Naive B cell (primary cell): ENCODE results near the gene LUZP2. TPM values are rescaled to one million over a fixed set of nuclear protein-coding genes. Genes with fewer than 3 reads are reported as not detected.
A peak's percentile ranks its signal among the peaks of the same experiment; 100 is the strongest.

ENCODE experiments used
- ATAC-seq, 2 donors: fragments of 150-1000 bp; cut with Tn5 transposase; 2 replicates each; pipeline ENCODE4 v1.10.0; 2021; ENCODE audit warnings: low read depth in 2 of 2, mild to moderate bottlenecking in 2 of 2, moderate library complexity in 2 of 2
- DNase-seq: peaks from one replicate; pipeline ENCODE4 v3.0.0; 2022
- H3K27ac Mint-ChIP-seq, 6 donors: one replicate each; pipeline ENCODE4 v1.8.0; 2020 to 2022; ENCODE audit warnings: mild to moderate bottlenecking in 6 of 6, mixed read lengths in 6 of 6, moderate library complexity in 5 of 6, inconsistent platforms in 2 of 6
- H3K27me3 Mint-ChIP-seq, 3 donors: one replicate each; pipeline ENCODE4 v1.8.0; 2021 to 2022; ENCODE audit warnings: mixed read lengths in 3 of 3, mild to moderate bottlenecking in 1 of 3
- H3K36me3 Mint-ChIP-seq, 2 donors: one replicate each; pipeline ENCODE4 v1.8.0; 2020 to 2022; ENCODE audit warnings: mixed read lengths in 2 of 2, inconsistent platforms in 1 of 2, mild to moderate bottlenecking in 1 of 2
- H3K4me1 Mint-ChIP-seq, 3 donors: one replicate each; pipeline ENCODE4 v1.8.0; 2020 to 2022; ENCODE audit warnings: mixed read lengths in 3 of 3, inconsistent platforms in 1 of 3, mild to moderate bottlenecking in 1 of 3, moderate library complexity in 1 of 3
- H3K4me3 Mint-ChIP-seq, 8 donors: one replicate each; pipeline ENCODE4 v1.8.0; 2020 to 2022; ENCODE audit warnings: mild to moderate bottlenecking in 8 of 8, mixed read lengths in 8 of 8, moderate library complexity in 8 of 8, inconsistent platforms in 2 of 8
- H3K9me3 Mint-ChIP-seq, 7 donors: one replicate each; pipeline ENCODE4 v1.8.0; 2020 to 2022; ENCODE audit warnings: mixed read lengths in 7 of 7, mild to moderate bottlenecking in 5 of 7, inconsistent platforms in 2 of 7, moderate library complexity in 1 of 7
- polyA plus RNA-seq, 6 donors: library from polyadenylated mRNA; unstranded; fragments of 300-500 nt; fragmentation: Illumina TruSeq; gene quantifications; one replicate each; pipeline ENCODE4 v1.2.3, GENCODE V29; 2021; ENCODE audit warnings: low read depth in 6 of 6

The LUZP2 gene
- polyA plus RNA-seq, result not detected

DNA sequence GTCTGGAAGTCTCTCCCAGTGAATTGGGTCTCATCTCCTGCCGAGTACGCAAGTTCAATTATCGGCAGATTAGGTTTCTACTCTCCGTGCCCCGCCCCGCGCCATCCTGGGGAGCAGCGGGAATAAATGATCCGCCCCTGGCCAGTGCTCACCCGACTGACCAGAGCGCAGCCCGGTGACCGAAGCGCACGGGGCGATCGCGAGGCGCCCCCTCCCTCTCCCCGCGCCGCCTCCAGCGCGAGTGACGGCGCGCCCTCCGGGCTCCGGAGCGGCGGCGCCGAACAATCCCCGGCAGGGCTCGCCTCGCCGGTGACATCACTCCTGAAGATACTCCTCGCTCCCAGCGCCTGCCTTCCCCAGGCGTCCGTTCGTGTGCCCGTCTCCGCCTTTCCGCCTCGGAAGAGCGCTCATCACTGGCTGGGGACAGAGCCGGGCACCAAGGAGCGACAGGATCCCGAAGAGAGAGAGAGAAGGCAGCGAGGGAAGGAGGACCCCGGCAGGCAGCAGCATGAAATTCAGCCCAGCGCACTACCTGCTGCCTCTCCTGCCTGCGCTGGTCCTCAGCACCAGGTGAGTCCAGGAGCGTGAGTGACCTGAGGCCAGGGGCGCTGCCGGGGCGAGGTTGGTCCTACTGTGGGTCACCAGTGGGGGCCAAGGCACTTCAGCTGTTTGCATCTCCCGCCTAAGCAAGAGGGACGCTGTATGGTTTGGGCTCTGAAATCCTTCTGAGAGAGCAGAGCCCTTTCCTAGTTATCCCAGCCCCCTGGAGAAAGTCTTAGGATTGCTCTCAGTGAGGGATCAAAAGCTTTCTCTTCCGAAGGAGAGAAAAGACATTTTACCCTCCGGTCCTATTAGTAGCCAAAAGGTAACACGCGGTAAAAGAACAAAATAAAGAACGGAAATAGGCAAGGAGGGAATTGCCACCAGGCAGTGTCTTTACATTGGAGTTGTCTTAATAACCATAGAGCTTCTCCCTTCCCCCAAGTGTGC is at the start of gene LUZP2:
LUZP2 (plus strand) TSS at position 318 of the 990 bp plus-strand sequence.
- Mint-ChIP-seq H3K4me1 (no peaks in the 10 kb centered on the region), H3K4me3 (no peak within 1 kb of the TSS), H3K9me3 (peaks cover 0 to 2% (median 0%) of the 10 kb centered on the region in 7 donors), H3K27me3 (peaks cover 28 to 39% (median 31%) of the 10 kb centered on the region in 3 donors), H3K36me3 (peaks cover 0 to 6% of the 10 kb centered on the region in 2 donors), H3K27ac (no peak within 1 kb of the TSS)
- DNase-seq (no peak), ATAC-seq (no peak)

DNA sequence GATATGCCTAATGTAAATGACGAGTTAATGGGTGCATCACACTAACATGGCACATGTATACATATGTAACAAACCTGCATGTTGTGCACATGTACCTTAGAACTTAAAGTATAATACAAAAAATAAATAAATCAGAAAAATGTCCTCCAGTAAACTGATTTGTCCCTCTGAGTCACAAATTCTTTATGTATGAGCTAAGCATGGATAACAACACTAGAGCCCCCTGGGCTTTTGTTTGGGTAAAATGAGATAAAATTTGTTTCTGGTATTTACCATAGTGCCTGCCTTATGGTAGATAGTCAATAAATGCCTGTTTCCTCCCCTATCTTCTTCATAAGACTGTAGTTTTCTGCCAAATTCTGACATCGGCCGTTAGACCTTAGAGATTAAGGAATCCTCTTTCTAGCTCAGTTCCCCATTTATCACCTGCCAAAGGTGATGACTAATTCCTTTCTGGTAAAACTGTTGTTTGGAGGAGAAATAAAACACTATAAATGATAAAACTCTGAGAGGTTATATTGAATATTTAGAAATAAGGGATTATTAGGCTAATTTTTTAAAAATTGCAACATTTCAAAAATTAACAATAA is 43.6 kb upstream of the LUZP2 start:
- Mint-ChIP-seq H3K36me3 (no peaks in the 10 kb centered on the region), H3K27ac (no peak overlapping the region), H3K4me3 (no peak overlapping the region), H3K27me3 (no peaks in the 10 kb centered on the region), H3K4me1 (no peaks in the 10 kb centered on the region), H3K9me3 (peaks cover 0 to 14% (median 4%) of the 10 kb centered on the region in 7 donors)
- DNase-seq (no peak), ATAC-seq (no peak)

DNA sequence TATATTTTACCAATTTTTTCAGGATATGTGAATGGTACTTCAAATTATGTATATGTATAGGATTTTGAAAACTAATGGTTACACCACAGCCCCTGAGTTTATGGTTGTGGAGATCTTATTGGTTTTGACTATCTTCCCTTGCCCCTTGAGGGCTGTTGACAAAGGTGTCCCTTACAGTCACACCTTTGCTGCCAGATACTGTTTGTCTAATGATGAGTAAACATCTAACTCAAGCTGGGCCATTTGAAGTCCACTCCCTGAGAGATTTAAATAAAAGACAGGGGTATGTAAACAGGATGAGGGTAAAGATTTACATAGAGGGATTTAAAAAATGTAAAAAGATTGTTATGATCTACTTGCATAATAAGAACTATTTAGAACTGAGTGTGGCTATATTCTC is 38.9 kb upstream of the LUZP2 start:
- H3K27me3 Mint-ChIP-seq, result no peaks in the 10 kb centered on the region
- peaks cover 0 to 12% (median 7%) of the 10 kb centered on the region in 7 donors for H3K9me3 Mint-ChIP-seq
- no peak overlapping the region for H3K4me3 Mint-ChIP-seq
- H3K4me1 Mint-ChIP-seq, result no peaks in the 10 kb centered on the region
- no peak for ATAC-seq
- no peaks in the 10 kb centered on the region for H3K36me3 Mint-ChIP-seq
- H3K27ac Mint-ChIP-seq, result no peak overlapping the region
- DNase-seq, result no peak

DNA sequence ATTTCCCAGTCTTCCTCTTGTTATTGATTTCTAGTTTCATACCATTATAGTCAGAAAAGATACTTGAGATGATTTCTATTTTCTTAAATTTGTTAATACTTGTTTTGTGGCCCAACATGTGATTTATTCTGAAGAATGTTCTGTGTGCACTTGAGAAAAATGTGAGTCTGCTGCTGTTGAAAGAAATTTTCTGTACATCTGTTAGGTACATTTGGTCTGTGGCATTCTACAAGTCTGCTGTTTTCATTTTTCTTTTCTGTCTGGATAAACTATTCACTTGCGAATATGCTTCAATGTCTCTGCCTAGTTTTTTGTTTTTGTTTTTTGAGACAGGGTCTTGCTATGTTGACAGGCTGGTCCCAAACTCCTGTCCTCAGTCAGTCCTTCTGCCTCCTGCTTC is 26.4 kb upstream of the LUZP2 start:
- H3K4me3 Mint-ChIP-seq, result no peak overlapping the region
- H3K4me1 Mint-ChIP-seq, result no peaks in the 10 kb centered on the region
- H3K36me3 Mint-ChIP-seq, result no peaks in the 10 kb centered on the region
- no peak for DNase-seq
- ATAC-seq, result no peak
- peaks cover 0 to 9% (median 3%) of the 10 kb centered on the region in 7 donors for H3K9me3 Mint-ChIP-seq
- H3K27me3 Mint-ChIP-seq, result no peaks in the 10 kb centered on the region
- no peak overlapping the region for H3K27ac Mint-ChIP-seq

DNA sequence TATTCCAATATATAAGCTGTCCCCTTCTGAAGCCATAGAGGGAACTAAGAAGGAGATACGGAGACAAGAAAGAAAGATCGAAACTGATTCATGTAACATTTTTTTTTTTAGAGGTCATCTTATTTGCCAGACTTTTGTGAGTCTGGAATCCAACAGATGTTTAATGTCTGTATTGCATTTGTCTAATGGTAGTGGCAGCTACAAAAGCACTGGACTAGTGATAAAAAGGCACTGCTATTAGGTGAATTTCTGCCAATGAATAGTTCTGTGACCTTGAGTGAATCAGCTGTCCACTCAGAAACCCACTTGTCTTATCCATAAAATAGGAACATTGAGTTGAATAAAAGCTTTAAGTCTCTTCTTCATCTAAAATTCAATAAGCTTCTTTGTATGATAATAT is 25.8 kb upstream of the LUZP2 start:
- H3K9me3 Mint-ChIP-seq, result peaks cover 0 to 15% (median 4%) of the 10 kb centered on the region in 7 donors

DNA sequence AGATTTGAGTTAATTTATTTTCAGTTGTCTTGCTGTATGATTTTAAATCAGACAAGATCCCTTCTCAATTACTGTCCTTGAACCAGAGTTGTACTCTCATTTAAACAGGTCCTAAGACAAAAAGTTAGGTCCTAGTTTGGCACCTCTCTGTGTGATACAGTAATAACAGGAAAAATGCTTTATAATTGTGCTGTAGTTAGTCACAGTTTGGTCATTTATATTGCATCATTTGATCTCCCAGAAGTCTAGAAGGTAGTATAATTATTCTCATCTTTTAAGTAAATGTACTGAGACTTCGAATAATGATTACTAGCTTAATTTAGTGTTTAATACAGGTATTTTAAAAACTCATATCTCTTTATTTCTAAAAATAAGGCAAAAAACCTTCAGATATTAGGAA is 18.1 kb upstream of the LUZP2 start:
- Mint-ChIP-seq H3K9me3 (peaks cover 2 to 15% (median 5%) of the 10 kb centered on the region in 7 donors), H3K27ac (no peak overlapping the region), H3K4me3 (no peak overlapping the region), H3K36me3 (no peaks in the 10 kb centered on the region), H3K4me1 (no peaks in the 10 kb centered on the region), H3K27me3 (no peaks in the 10 kb centered on the region)
- ATAC-seq, result no peak
- DNase-seq, result no peak

More for the DNA sequence above, 25.8 kb upstream of the LUZP2 start:
- DNase-seq (no peak), ATAC-seq (no peak)
- Mint-ChIP-seq H3K4me1 (no peaks in the 10 kb centered on the region), H3K27me3 (no peaks in the 10 kb centered on the region), H3K36me3 (no peaks in the 10 kb centered on the region), H3K27ac (no peak overlapping the region), H3K4me3 (no peak overlapping the region)

DNA sequence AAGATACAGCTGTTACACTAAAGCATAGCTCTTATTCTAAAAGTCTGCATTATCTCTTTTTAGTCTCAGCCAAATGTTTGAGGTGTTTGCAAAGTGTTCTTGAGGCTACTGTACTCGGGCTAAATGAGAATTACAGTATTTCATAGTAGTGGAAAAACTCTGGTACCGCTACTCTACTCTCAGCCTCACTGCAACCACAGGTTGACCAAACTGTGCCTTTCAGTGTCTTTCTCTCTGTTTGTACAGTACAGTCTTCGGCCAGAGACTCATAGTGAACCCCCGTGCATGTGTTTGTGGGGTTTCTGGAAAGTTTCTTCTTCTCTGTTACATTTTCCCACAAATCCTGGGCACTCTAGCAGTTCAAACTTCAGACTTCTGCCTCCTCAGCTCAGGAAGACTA is 7.4 kb upstream of the LUZP2 start:
- no peak for ATAC-seq
- H3K36me3 Mint-ChIP-seq, result no peaks in the 10 kb centered on the region
- no peaks in the 10 kb centered on the region for H3K4me1 Mint-ChIP-seq
- H3K27ac Mint-ChIP-seq, result no peak overlapping the region
- DNase-seq, result no peak
- peaks cover 0 to 9% (median 2%) of the 10 kb centered on the region in 3 donors for H3K27me3 Mint-ChIP-seq
- H3K4me3 Mint-ChIP-seq, result no peak overlapping the region
- no peaks in the 10 kb centered on the region for H3K9me3 Mint-ChIP-seq

DNA sequence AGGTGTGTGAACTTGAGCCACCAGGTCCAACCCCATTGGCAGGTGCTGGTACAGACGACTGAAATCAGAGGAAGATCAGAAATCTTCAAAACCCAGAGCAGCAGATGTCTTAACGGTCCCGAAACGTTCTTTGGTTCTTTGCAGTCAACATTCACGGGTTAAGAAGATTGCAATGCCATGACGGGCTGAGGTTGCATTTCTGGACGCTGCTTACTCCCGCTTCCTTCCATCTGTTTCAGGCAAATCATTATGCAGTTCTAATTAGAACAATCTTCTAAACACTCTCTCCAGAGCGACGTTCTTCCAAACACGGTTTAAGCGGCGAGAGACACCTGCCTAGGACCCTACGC is 492 bp upstream of the LUZP2 start:
- no peak for ATAC-seq
- Mint-ChIP-seq H3K27ac (no peak overlapping the region), H3K4me3 (no peak overlapping the region)

DNA sequence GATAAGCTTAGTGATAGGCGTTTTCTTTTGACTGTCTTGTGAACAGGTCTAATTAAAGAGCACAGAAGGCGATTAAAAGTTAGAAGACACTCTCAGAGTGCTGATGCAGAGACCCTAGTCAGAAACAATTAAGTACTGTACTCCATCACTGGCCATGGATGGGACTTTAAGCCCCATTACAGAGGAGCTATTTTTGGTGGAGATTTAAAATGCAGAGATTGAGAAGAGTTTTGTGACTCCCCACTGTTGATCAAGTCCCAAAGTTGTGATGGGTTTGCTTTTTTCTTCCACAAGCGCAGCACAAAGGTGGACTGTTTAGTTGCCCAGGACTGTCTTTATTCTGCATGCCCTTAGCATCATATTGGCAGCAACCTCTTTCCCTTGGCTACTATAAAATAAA is 978 bp downstream of the LUZP2 start:
- no peak for DNase-seq

More for the DNA sequence above, 492 bp upstream of the LUZP2 start:
- peaks cover 0 to 2% (median 0%) of the 10 kb centered on the region in 7 donors for H3K9me3 Mint-ChIP-seq
- peaks cover 28 to 39% (median 31%) of the 10 kb centered on the region in 3 donors for H3K27me3 Mint-ChIP-seq
- no peak for DNase-seq
- no peaks in the 10 kb centered on the region for H3K4me1 Mint-ChIP-seq
- peaks cover 0 to 6% of the 10 kb centered on the region in 2 donors for H3K36me3 Mint-ChIP-seq

DNA sequence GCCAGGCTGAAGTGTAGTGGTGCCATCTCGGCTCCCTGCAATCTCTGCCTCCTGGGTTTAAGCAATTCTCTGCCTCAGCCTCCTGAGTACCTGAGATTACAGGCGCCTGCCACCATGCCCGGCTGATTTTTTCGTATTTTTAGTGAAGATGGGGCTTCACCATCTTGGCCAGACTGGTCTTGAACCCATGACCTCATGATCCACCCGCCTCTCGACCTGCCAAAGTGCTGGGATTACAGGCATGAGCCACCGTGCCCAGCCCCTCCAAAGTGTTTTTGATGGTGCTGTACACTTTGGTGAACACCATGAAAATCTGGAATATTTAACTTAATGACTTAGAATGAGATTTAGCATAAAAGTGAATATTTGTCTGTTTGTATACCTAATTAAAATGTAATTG is 5.6 kb downstream of the LUZP2 start:
- no peak overlapping the region for H3K4me3 Mint-ChIP-seq
- ATAC-seq, result no peak
- peaks cover 8 to 12% (median 11%) of the 10 kb centered on the region in 3 donors for H3K27me3 Mint-ChIP-seq
- no peak overlapping the region for H3K27ac Mint-ChIP-seq
- H3K4me1 Mint-ChIP-seq, result no peaks in the 10 kb centered on the region
- peaks cover 0 to 8% (median 0%) of the 10 kb centered on the region in 7 donors for H3K9me3 Mint-ChIP-seq
- no peaks in the 10 kb centered on the region for H3K36me3 Mint-ChIP-seq
- no peak for DNase-seq

More for the DNA sequence above, 978 bp downstream of the LUZP2 start:
- H3K27ac Mint-ChIP-seq, result no peak overlapping the region
- H3K27me3 Mint-ChIP-seq, result peaks cover 28 to 39% (median 31%) of the 10 kb centered on the region in 3 donors
- H3K36me3 Mint-ChIP-seq, result peaks cover 0 to 6% of the 10 kb centered on the region in 2 donors
- H3K9me3 Mint-ChIP-seq, result peaks cover 0 to 4% (median 0%) of the 10 kb centered on the region in 7 donors
- no peak overlapping the region for H3K4me3 Mint-ChIP-seq
- no peak for ATAC-seq
- H3K4me1 Mint-ChIP-seq, result no peaks in the 10 kb centered on the region

DNA sequence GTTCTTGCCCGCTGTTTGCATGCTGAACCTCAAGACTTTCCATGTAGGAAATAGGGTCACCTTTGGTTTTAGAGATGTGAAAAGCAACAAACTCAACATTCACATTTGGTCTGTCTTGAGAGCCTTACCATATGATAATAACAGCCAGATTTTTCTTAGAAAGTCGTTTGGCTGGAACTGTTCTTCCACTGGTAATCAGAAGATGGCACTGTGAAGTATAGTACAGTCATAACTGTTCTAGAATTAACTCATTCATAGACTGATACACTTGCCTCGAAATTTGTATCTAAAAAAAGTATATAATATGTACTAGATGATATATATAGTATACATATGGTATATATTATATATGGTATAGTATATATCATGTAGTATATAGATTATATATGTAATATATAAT is 12.3 kb downstream of the LUZP2 start:
- DNase-seq, result no peak
- Mint-ChIP-seq H3K36me3 (no peaks in the 10 kb centered on the region), H3K27ac (no peak overlapping the region), H3K9me3 (peaks cover 0 to 4% (median 0%) of the 10 kb centered on the region in 7 donors), H3K4me1 (no peaks in the 10 kb centered on the region), H3K27me3 (peaks cover 0 to 7% (median 0%) of the 10 kb centered on the region in 3 donors), H3K4me3 (no peak overlapping the region)
- no peak for ATAC-seq

DNA sequence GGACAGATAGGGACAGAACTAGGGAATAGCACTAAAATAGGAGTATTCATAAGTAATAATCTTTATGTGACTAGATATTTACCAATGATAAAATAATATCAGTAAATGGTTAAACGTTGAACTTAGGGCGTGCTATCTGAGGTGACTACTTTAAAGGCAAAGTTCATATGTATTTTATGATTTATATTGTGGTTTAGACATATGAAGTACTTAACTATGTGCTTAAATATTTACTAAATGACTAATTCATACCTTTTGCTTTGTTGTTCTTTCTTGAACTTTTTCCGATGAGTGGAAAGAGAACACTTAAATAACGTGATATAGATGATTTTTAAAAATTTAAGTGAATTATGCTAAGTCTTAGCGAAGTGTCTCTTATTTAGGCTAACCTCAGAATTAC is 14.7 kb downstream of the LUZP2 start:
- ATAC-seq, result no peak
- Mint-ChIP-seq H3K27ac (peak overlapping the region in 1 of 6 donors; percentile 93), H3K4me3 (no peak overlapping the region), H3K9me3 (no peaks in the 10 kb centered on the region), H3K4me1 (no peaks in the 10 kb centered on the region), H3K36me3 (no peaks in the 10 kb centered on the region), H3K27me3 (peaks cover 0 to 8% (median 0%) of the 10 kb centered on the region in 3 donors)
- DNase-seq, result no peak

DNA sequence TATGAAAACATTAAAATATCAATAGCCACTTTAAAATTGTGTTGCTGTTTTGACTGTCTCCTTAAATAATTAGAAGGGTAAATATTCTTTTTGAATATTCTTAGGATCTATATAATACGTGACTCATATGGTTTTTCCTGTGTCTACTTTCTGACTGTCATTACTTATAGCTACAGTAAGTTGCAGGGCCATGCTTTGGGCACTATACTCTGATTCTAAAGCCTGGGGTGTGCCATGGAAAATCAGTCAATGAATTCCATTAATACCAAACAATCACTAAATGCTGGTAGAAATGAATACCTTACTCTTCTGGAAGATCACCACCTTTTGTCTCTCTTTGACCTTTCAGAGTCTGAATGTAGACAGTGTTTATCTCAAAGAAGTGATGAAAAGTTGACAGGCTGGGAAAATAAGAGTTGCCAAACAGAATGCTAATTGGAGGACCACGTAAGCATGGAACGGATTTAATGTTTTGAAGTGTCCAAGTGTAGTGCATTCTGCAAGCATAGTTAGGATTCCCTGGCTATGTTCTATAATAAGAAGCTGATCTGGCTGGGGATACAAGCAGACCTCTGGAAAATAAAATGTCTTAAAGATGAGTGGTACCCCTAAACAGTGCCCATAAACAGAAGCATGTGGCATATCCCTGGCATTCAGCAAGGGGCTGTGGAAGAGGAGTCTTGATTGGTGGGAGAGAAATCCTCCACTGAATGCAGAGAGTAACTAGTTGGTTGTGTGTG is 16.8 kb downstream of the LUZP2 start:
- no peak for ATAC-seq
- H3K4me3 Mint-ChIP-seq, result no peak overlapping the region
- H3K27ac Mint-ChIP-seq, result peak overlapping the region in 2 of 6 donors; percentile 5 to 11
- H3K36me3 Mint-ChIP-seq, result no peaks in the 10 kb centered on the region
- DNase-seq, result no peak
- no peaks in the 10 kb centered on the region for H3K4me1 Mint-ChIP-seq
- peaks cover 0 to 8% (median 0%) of the 10 kb centered on the region in 3 donors for H3K27me3 Mint-ChIP-seq
- H3K9me3 Mint-ChIP-seq, result no peaks in the 10 kb centered on the region
